T47D (cell line): ENCODE results near the gene TRIM47.

Experiments
- DNase-seq, 2 experiments: peaks; one replicate each; pipeline versions ENCODE4 v3.0.0 to v3.0.0-alpha.2; 2011 to 2012; ENCODE audit warnings: low read depth in 1 of 2, low spot score in 1 of 2
- JUND ChIP-seq: IDR thresholded peaks from 2 replicates; pipeline ENCODE4 v1.6.1; 2012; ENCODE audit warnings: low read depth
- in situ Hi-C: cut with HindIII; loops from 2 replicates; pipeline ENCODE4 v1.10.0; 2016; ENCODE audit warnings: low sequenced_read_pairs, low pct_unique_long_range_greater_than_20kb

The TRIM47 gene

GRCh38 chr17:75839942-75840798 lies 38.2 kb downstream of the TRIM47 start:
- DNase-seq: no peak

GRCh38 chr17:75838410-75838809 lies 40.0 kb downstream of the TRIM47 start:
- no peak for TF ChIP-seq JUND
- in situ Hi-C loops: no loop called here
- DNase-seq: no peak

More at GRCh38 chr17:75839942-75840798, 38.2 kb downstream of the TRIM47 start:
- TF ChIP-seq JUND: no peak
- in situ Hi-C loops: no loop called here

- in situ Hi-C loops: no loop called here
- no peak for TF ChIP-seq JUND
- no peak for DNase-seq
These were observed 40.5 kb downstream of the TRIM47 start for GRCh38 chr17:75837899-75838298.

- no peak for TF ChIP-seq JUND
- in situ Hi-C loops: no loop called here
- no peak for DNase-seq
These were observed 41.8 kb downstream of the TRIM47 start for GRCh38 chr17:75836605-75837004.

GRCh38 chr17:75835654-75835987 lies 42.8 kb downstream of the TRIM47 start:
- TF ChIP-seq JUND: no peak
- in situ Hi-C loops: no loop called here
- DNase-seq: no peak

GRCh38 chr17:75834928-75835653 lies 43.3 kb downstream of the TRIM47 start:
- no peak for DNase-seq

GRCh38 chr17:75834279-75834920 lies 44.0 kb downstream of the TRIM47 start:
- no peak for TF ChIP-seq JUND
- in situ Hi-C loops: no loop called here
- DNase-seq: no peak

More at GRCh38 chr17:75834928-75835653, 43.3 kb downstream of the TRIM47 start:
- in situ Hi-C loops: no loop called here
- TF ChIP-seq JUND: no peak

GRCh38 chr17:75832652-75833400 lies 45.6 kb downstream of the TRIM47 start:
- no peak for TF ChIP-seq JUND
- in situ Hi-C loops: no loop called here
- no peak for DNase-seq

GRCh38 chr17:75832164-75832651 lies 46.2 kb downstream of the TRIM47 start:
- in situ Hi-C loops: no loop called here
- no peak for DNase-seq
- TF ChIP-seq JUND: no peak

- DNase-seq: no peak
- TF ChIP-seq JUND: no peak
- in situ Hi-C loops: no loop called here
These were observed 47.3 kb downstream of the TRIM47 start for GRCh38 chr17:75831032-75831571.

GRCh38 chr17:75830164-75831031 lies 48.0 kb downstream of the TRIM47 start:
- TF ChIP-seq JUND: no peak
- in situ Hi-C loops: no loop called here
- no peak for DNase-seq
